B cell (primary cell): ENCODE data around the gene OLFM2. TPM values are rescaled to one million over a fixed set of nuclear protein-coding genes. Genes with fewer than 3 reads are reported as not detected.

Source experiments
- ATAC-seq: fragments of 200-7000 bp; cut with Tn5 transposase; one replicate; pipeline ENCODE4 v1.10.0; 2021; ENCODE audit warnings: low read depth, mild to moderate bottlenecking, moderate number of reproducible peaks, moderate library complexity
- CTCF ChIA-PET: fragments of 350-600 bp; sonication (Branson Sonifier 250); formaldehyde crosslinking; loops from one replicate; lab custom pipeline; 2021; ENCODE audit warnings: antibody characterized with exemption, inconsistent platforms; lab: Charles Lee
- POLR2A ChIA-PET: fragments of 350-600 bp; sonication (Branson Sonifier 250); formaldehyde crosslinking; loops from one replicate; lab custom pipeline; 2021; ENCODE audit warnings: antibody characterized with exemption; lab: Charles Lee
- DNase-seq: peaks from one replicate; pipeline ENCODE4 v3.0.0; 2013
- H2AFZ ChIP-seq: 2 replicates; pipeline ENCODE4 v1.6.1; 2012; ENCODE audit warnings: mild to moderate bottlenecking, low read depth, low read length; ENCODE audit not compliant: insufficient read depth, poor library complexity, severe bottlenecking
- H3K27ac ChIP-seq, 2 donors: 1 replicate in 1 of 2; 2 replicates in 1 of 2; pipeline ENCODE4 v1.5.1; 2012 to 2013; ENCODE audit warnings: low read length in 2 of 2, mild to moderate bottlenecking in 2 of 2, moderate library complexity in 1 of 2
- H3K27me3 ChIP-seq, 4 experiments: fragments of 200-600 bp in 1 of 4; sonication (generic) in 1 of 4; replicated peaks in 1 of 4; 1 replicate in 2 of 4; 2 replicates in 2 of 4; pipeline versions ENCODE4 v1.6.1 to v1.7.0; 2013 to 2016; ENCODE audit warnings: low read length in 3 of 4, mild to moderate bottlenecking in 2 of 4, mixed read lengths in 1 of 4, moderate library complexity in 1 of 4; ENCODE audit not compliant: insufficient read depth in 4 of 4, control insufficient read depth in 3 of 4; ENCODE audit errors: control extremely low read depth in 1 of 4
- H3K36me3 ChIP-seq, 2 experiments: replicated peaks in 1 of 2; 1 replicate in 1 of 2; 2 replicates in 1 of 2; pipeline versions ENCODE4 v1.6.1 to v1.7.1; 2013; ENCODE audit warnings: low read length in 1 of 2; ENCODE audit not compliant: insufficient read depth in 2 of 2, control insufficient read depth in 1 of 2; ENCODE audit errors: control extremely low read depth in 1 of 2, extremely low read depth in 1 of 2
- H3K4me1 ChIP-seq, 2 donors: fragments of 200-600 bp in 1 of 2; sonication (generic) in 1 of 2; 1 replicate in 1 of 2; 2 replicates in 1 of 2; pipeline versions ENCODE4 v1.5.1 to v1.6.1; 2013 to 2017; ENCODE audit warnings: low read length in 2 of 2; ENCODE audit not compliant: control insufficient read depth in 2 of 2, insufficient read depth in 2 of 2
- H3K4me2 ChIP-seq: replicated peaks from 2 replicates; pipeline ENCODE3; 2012; ENCODE audit warnings: mild to moderate bottlenecking, low read depth, low read length; ENCODE audit not compliant: poor library complexity, severe bottlenecking
- H3K4me3 ChIP-seq, 5 experiments: fragments of 200-600 bp in 1 of 5; sonication (generic) in 1 of 5; 1 replicate in 3 of 5; 2 replicates in 2 of 5; pipeline versions ENCODE4 v1.5.1 to v1.7.0; 2011 to 2016; ENCODE audit warnings: low read length in 4 of 5, mild to moderate bottlenecking in 4 of 5, low read depth in 2 of 5, control low read depth in 1 of 5, moderate library complexity in 1 of 5; ENCODE audit not compliant: insufficient read depth in 1 of 5; ENCODE audit errors: control extremely low read depth in 1 of 5, extremely low read depth in 1 of 5
- H3K79me2 ChIP-seq: fragments of 200-600 bp; sonication (generic); one replicate; pipeline ENCODE4 v1.6.0; 2016; ENCODE audit warnings: low read length; ENCODE audit not compliant: control insufficient read depth, insufficient read depth
- H3K9ac ChIP-seq: fragments of 200-600 bp; sonication (generic); 2 replicates; pipeline ENCODE4 v1.6.1; 2017; ENCODE audit warnings: mild to moderate bottlenecking, low read length, moderate library complexity
- H3K9me3 ChIP-seq, 3 donors: one replicate each; pipeline versions ENCODE4 v1.6.1 to v1.7.1; 2013; ENCODE audit warnings: low read length in 2 of 3; ENCODE audit not compliant: control insufficient read depth in 2 of 3, insufficient read depth in 1 of 3; ENCODE audit errors: control extremely low read depth in 1 of 3
- H4K20me1 ChIP-seq: 2 replicates; pipeline ENCODE4 v1.6.0; 2012; ENCODE audit warnings: mild to moderate bottlenecking, low read length; ENCODE audit not compliant: insufficient read depth, control insufficient read depth, poor library complexity, severe bottlenecking
- H3K27ac Mint-ChIP-seq: one replicate; pipeline ENCODE4 v1.8.0; 2021; ENCODE audit warnings: mixed read lengths
- H3K27me3 Mint-ChIP-seq: one replicate; pipeline ENCODE4 v1.8.0; 2021; ENCODE audit warnings: mixed read lengths
- H3K4me1 Mint-ChIP-seq: one replicate; pipeline ENCODE4 v1.8.0; 2021; ENCODE audit warnings: mixed read lengths
- H3K4me3 Mint-ChIP-seq: one replicate; pipeline ENCODE4 v1.8.0; 2021; ENCODE audit warnings: mixed read lengths
- H3K9me3 Mint-ChIP-seq: one replicate; pipeline ENCODE4 v1.8.0; 2022; ENCODE audit warnings: mixed read lengths; ENCODE audit not compliant: insufficient read depth
- CTCF ChIP-seq: fragments of 200-600 bp; IDR thresholded peaks from one replicate; pipeline ENCODE4 v1.8.0; 2022; ENCODE audit warnings: antibody characterized with exemption, mild to moderate bottlenecking
- EZH2 ChIP-seq: IDR thresholded peaks from 2 replicates; pipeline ENCODE4 v1.6.1; 2012; ENCODE audit warnings: borderline replicate concordance, low read depth, mild to moderate bottlenecking, moderate library complexity, low read length; ENCODE audit not compliant: insufficient read depth, poor library complexity, severe bottlenecking
- WGBS: methylation state at CpG from one replicate; pipeline ENCODE4 v1.1.5; 2013; ENCODE audit warnings: missing lambda C conversion rate; ENCODE audit not compliant: insufficient coverage; 5-methylcytosine and 5-hydroxymethylcytosine counted together
- intact Hi-C: fragments of 100-400 bp; cut with micrococcal nuclease; formaldehyde crosslinking; loops from one replicate; pipeline ENCODE4 v1.10.0; 2022
- polyA plus RNA-seq: library from polyadenylated mRNA; depleted of rRNA; stranded (reverse); fragments of >200 nt; gene quantifications from 2 replicates; pipeline ENCODE4 v1.2.3, GENCODE V29; 2012
- total RNA-seq, 2 donors: library from RNA; stranded (reverse); fragments of 120-200 nt in 1 of 2; gene quantifications; 1 replicate in 1 of 2; 2 replicates in 1 of 2; pipeline versions ENCODE4 v1.2.3 to v1.2.4, GENCODE V29; 2013 to 2022

Gene OLFM2
- total and polyA plus RNA-seq, 2 donors (not counting 1 experiment from before 2014, with no cell fraction given) = 0.15 TPM; not detected in 1

- 88% methylated on average over 8 of the region's 19 CpGs for WGBS
- no peaks in the 10 kb centered on the region for H3K9me3 Mint-ChIP-seq
- no peaks in the 10 kb centered on the region for H3K9me3 ChIP-seq
- H3K27ac ChIP-seq = no peak overlapping the region
- no peak overlapping the region for H3K4me2 ChIP-seq
- peaks cover 42% of the 10 kb centered on the region for H4K20me1 ChIP-seq
- no peak overlapping the region for H3K9ac ChIP-seq
- H3K27ac Mint-ChIP-seq = no peak overlapping the region
- no peaks in the 10 kb centered on the region for H3K4me1 ChIP-seq
- intact Hi-C loops = no loop called here
- peaks cover 0 to 20% of the 10 kb centered on the region in 2 experiments for H3K36me3 ChIP-seq
- H3K4me3 Mint-ChIP-seq = no peak overlapping the region
- no peaks in the 10 kb centered on the region for H3K27me3 ChIP-seq
- TF ChIP-seq EZH2 = no peak
- no peak for TF ChIP-seq CTCF
- H3K4me1 Mint-ChIP-seq = no peaks in the 10 kb centered on the region
- no peaks in the 10 kb centered on the region for H3K79me2 ChIP-seq
- no peaks in the 10 kb centered on the region for H3K27me3 Mint-ChIP-seq
- no peak overlapping the region for H3K4me3 ChIP-seq
- no peak overlapping the region for H2AFZ ChIP-seq
- no peak for ATAC-seq
- ChIA-PET CTCF (no interaction called here), POLR2A (no interaction called here)
- no peak for DNase-seq
Observed at GRCh38 chr19:9850235-9850959, 85.9 kb downstream of the OLFM2 start.

GRCh38 chr19:9849791-9850190 lies 86.5 kb downstream of the OLFM2 start:
- no peaks in the 10 kb centered on the region for H3K9me3 ChIP-seq
- 81% methylated on average over 6 of the region's 7 CpGs for WGBS
- Mint-ChIP-seq H3K27me3 (no peaks in the 10 kb centered on the region), H3K4me3 (no peak overlapping the region), H3K27ac (no peak overlapping the region), H3K9me3 (no peaks in the 10 kb centered on the region), H3K4me1 (no peaks in the 10 kb centered on the region)
- peaks cover 48% of the 10 kb centered on the region for H4K20me1 ChIP-seq
- H3K9ac ChIP-seq = no peak overlapping the region
- no peaks in the 10 kb centered on the region for H3K27me3 ChIP-seq
- intact Hi-C loops = no loop called here
- ATAC-seq = no peak
- no peak overlapping the region for H3K27ac ChIP-seq
- no peak for DNase-seq
- H3K4me3 ChIP-seq = no peak overlapping the region
- H3K36me3 ChIP-seq = peaks cover 0 to 24% of the 10 kb centered on the region in 2 experiments
- ChIA-PET POLR2A (no interaction called here), CTCF (no interaction called here)
- no peak overlapping the region for H3K4me2 ChIP-seq
- no peaks in the 10 kb centered on the region for H3K4me1 ChIP-seq
- peaks cover 2% of the 10 kb centered on the region for H3K79me2 ChIP-seq
- no peak overlapping the region for H2AFZ ChIP-seq
- no peak for TF ChIP-seq EZH2
- no peak for TF ChIP-seq CTCF
